HFFc6 (cell line): Measurements from ENCODE around the gene SEC16B. TPM values are rescaled to one million over a fixed set of nuclear protein-coding genes. Genes with fewer than 3 reads are reported as not detected.

Experiments
- DNase-seq: peaks from one replicate; pipeline ENCODE4 v3.0.0-alpha.2; 2018
- H3K27ac Mint-ChIP-seq: 2 replicates; pipeline ENCODE4 v1.8.0; 2020; ENCODE audit warnings: mild to moderate bottlenecking, mixed read lengths
- H3K27me3 Mint-ChIP-seq: 2 replicates; pipeline ENCODE4 v1.8.0; 2021; ENCODE audit warnings: mild to moderate bottlenecking, moderate library complexity, mixed read lengths; ENCODE audit not compliant: insufficient read depth
- H3K36me3 Mint-ChIP-seq: 2 replicates; pipeline ENCODE4 v1.8.0; 2021; ENCODE audit warnings: low read depth, mixed read lengths
- H3K4me1 Mint-ChIP-seq: 2 replicates; pipeline ENCODE4 v1.8.0; 2020; ENCODE audit warnings: low read depth, mixed read lengths
- H3K4me3 Mint-ChIP-seq: 2 replicates; pipeline ENCODE4 v1.8.0; 2020; ENCODE audit warnings: mild to moderate bottlenecking, moderate library complexity, mixed read lengths
- H3K9me3 Mint-ChIP-seq: 2 replicates; pipeline ENCODE4 v1.8.0; 2020; ENCODE audit warnings: mild to moderate bottlenecking, mixed read lengths
- CTCF ChIP-seq: fragments of 200-600 bp; sonication (generic); IDR thresholded peaks from 2 replicates; pipeline ENCODE4 v1.5.0; 2021; ENCODE audit warnings: antibody characterized with exemption, mild to moderate bottlenecking
- total RNA-seq, 6 experiments: library from RNA; stranded (reverse); fragmentation: NEBNext Ultra II Directional; extraction: Animal tissue kit (Norgen Biotek cat#: 25700); gene quantifications; 2 replicates in 1 of 6; 3 replicates in 5 of 6; pipeline ENCODE4 v1.2.3, GENCODE V29; 2021

Gene SEC16B
- total RNA-seq, 6 experiments from 2014 or later, result 1.7 to 3.2 (median 2.0) TPM

- Mint-ChIP-seq H3K27ac (peak overlapping the region; percentile 82), H3K36me3 (peaks cover 4% of the 10 kb centered on the region), H3K27me3 (peaks cover 11% of the 10 kb centered on the region), H3K9me3 (peaks cover 5% of the 10 kb centered on the region; the same call in 1 of the 2 replicates), H3K4me1 (peaks cover 33% of the 10 kb centered on the region), H3K4me3 (peak overlapping the region; percentile 71)
- no peak for TF ChIP-seq CTCF
- DNase-seq, result peak; percentile 85
Observed at GRCh38 chr1:177984136-177984525, 14.3 kb upstream of the SEC16B start.

DNA sequence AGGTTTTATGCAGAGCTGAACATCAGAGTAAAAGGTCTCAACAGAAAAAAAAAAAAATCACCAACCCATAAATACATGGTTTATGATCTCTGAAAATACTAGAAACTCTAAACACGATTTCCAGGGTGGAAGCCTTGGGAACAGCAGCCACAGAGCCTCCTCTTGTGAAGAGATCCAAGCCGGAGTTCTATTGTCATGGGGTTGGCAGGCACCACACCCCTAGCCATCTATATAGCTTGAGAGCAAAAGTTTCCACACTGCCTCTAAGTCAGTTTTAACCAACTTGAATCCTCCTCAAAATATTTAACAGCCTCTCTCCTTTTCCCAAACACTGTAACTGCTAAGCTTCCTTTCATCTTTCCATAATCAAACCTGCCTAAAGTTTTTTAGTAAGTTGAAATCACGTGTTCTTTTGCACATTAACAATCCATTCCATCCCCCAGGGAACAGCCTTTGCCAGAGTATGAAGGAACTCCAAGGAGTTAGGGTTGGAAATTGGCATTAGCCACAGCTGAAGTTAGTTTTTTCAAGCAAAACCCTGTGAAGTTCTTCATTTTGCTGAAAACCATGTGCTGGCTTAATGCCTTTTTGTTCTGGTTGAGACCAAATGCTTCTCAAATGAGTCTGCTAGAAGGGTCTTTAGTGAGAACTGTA lies 13.8 kb upstream of the SEC16B start:
- Mint-ChIP-seq H3K27ac (peak overlapping the region; percentile 82), H3K36me3 (no peaks in the 10 kb centered on the region), H3K4me1 (peaks cover 33% of the 10 kb centered on the region), H3K27me3 (peaks cover 7% of the 10 kb centered on the region), H3K9me3 (no peaks in the 10 kb centered on the region; the same call in 1 of the 2 replicates), H3K4me3 (peak overlapping the region; percentile 71)
- DNase-seq, result no peak
- TF ChIP-seq CTCF, result no peak

GRCh38 chr1:177983077-177983476 lies 13.2 kb upstream of the SEC16B start:
- Mint-ChIP-seq H3K27me3 (peaks cover 3% of the 10 kb centered on the region), H3K4me1 (peaks cover 34% of the 10 kb centered on the region), H3K4me3 (peak overlapping the region; percentile 71), H3K36me3 (no peaks in the 10 kb centered on the region), H3K27ac (peak overlapping the region; percentile 82), H3K9me3 (no peaks in the 10 kb centered on the region; the same call in 1 of the 2 replicates)
- DNase-seq, result no peak
- TF ChIP-seq CTCF, result no peak

DNA sequence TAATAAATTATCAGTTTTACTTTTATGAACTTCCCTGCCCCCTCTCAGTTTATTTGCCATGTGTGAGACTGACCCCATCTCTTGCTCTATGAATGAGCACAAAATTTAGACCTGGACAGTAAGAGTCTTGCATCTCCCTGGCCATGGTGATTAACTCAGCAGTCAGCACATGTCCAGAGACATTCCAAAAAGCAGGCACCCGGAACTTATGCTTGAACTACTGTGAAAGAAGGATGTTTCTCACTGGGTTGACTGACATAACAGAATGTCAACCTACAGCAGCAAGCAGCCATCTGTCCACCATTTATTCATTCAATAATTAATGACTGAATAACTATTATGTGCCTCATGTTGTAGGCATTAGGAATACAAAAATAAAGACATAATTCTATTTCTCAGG lies 11.3 kb upstream of the SEC16B start:
- no peaks in the 10 kb centered on the region for H3K36me3 Mint-ChIP-seq
- H3K4me1 Mint-ChIP-seq, result peaks cover 53% of the 10 kb centered on the region
- peaks cover under 1% of the 10 kb centered on the region for H3K27me3 Mint-ChIP-seq
- H3K27ac Mint-ChIP-seq, result no peak overlapping the region
- H3K4me3 Mint-ChIP-seq, result no peak overlapping the region
- H3K9me3 Mint-ChIP-seq, result no peaks in the 10 kb centered on the region
- DNase-seq, result no peak
- TF ChIP-seq CTCF, result no peak

- no peak overlapping the region for H3K27ac Mint-ChIP-seq
- no peak overlapping the region for H3K4me3 Mint-ChIP-seq
- no peaks in the 10 kb centered on the region for H3K9me3 Mint-ChIP-seq
- TF ChIP-seq CTCF, result no peak
- H3K27me3 Mint-ChIP-seq, result peaks cover 4% of the 10 kb centered on the region
- DNase-seq, result no peak
- H3K4me1 Mint-ChIP-seq, result peaks cover 69% of the 10 kb centered on the region
- H3K36me3 Mint-ChIP-seq, result no peaks in the 10 kb centered on the region
Observed at GRCh38 chr1:177979272-177979671, 9.4 kb upstream of the SEC16B start.
